H1 (cell line): ENCODE results near the gene HSPD1. TPM values are rescaled to one million over a fixed set of nuclear protein-coding genes. Genes with fewer than 3 reads are reported as not detected.

Experiments used
- CTCF ChIA-PET: fragments of 300-600 bp; sonication (Branson Sonifier 250); formaldehyde crosslinking; loops from one replicate; lab custom pipeline; 2021; ENCODE audit not compliant: partially characterized antibody; lab: Charles Lee
- POLR2A ChIA-PET: fragments of 300-600 bp; sonication (Branson Sonifier 250); formaldehyde crosslinking; loops from one replicate; lab custom pipeline; 2021; ENCODE audit warnings: inconsistent platforms; ENCODE audit not compliant: partially characterized antibody; lab: Charles Lee
- DNase-seq, 2 experiments: peaks; one replicate each; pipeline versions ENCODE4 v3.0.0 to v3.0.0-alpha.2; 2010 to 2022; ENCODE audit warnings: low spot score in 2 of 2, low read depth in 1 of 2, mixed read lengths in 1 of 2
- FAIRE-seq: peaks from 2 replicates; lab custom pipeline; 2011; peaks lifted over from hg19 to GRCh38; lab: Jason Lieb, UNC
- H2AFZ ChIP-seq: 2 replicates; pipeline ENCODE4 v1.8.1; 2012; ENCODE audit warnings: low read length, inconsistent platforms
- H2AK5ac ChIP-seq: 2 replicates; pipeline ENCODE4 v1.6.1; 2013; ENCODE audit warnings: low read depth, low read length
- H2BK120ac ChIP-seq: replicated peaks from 2 replicates; pipeline ENCODE3; 2013; ENCODE audit warnings: low read depth, low read length, inconsistent platforms
- H2BK12ac ChIP-seq: 2 replicates; pipeline ENCODE4 v1.6.1; 2013; ENCODE audit warnings: low read depth, low read length
- H2BK15ac ChIP-seq: 2 replicates; pipeline ENCODE4 v1.6.1; 2013; ENCODE audit warnings: low read length
- H2BK20ac ChIP-seq: 2 replicates; pipeline ENCODE4 v1.6.1; 2013; ENCODE audit warnings: low read length
- H2BK5ac ChIP-seq: 2 replicates; pipeline ENCODE4 v1.6.1; 2013; ENCODE audit warnings: low read depth, low read length
- H3K14ac ChIP-seq: 2 replicates; pipeline ENCODE4 v1.6.1; 2013; ENCODE audit warnings: inconsistent platforms; ENCODE audit not compliant: insufficient read length
- H3K18ac ChIP-seq: 2 replicates; pipeline ENCODE4 v1.6.1; 2013; ENCODE audit warnings: low read length; ENCODE audit errors: extremely low read depth
- H3K23ac ChIP-seq: 2 replicates; pipeline ENCODE4 v1.6.1; 2013; ENCODE audit warnings: inconsistent platforms; ENCODE audit not compliant: insufficient read length
- H3K23me2 ChIP-seq: 2 replicates; pipeline ENCODE4 v1.6.1; 2013; ENCODE audit warnings: low read depth, low read length
- H3K27ac ChIP-seq: 2 replicates; pipeline ENCODE4 v1.6.1; 2011; ENCODE audit warnings: low read depth, low read length, inconsistent platforms
- H3K27me3 ChIP-seq, 4 experiments: replicated peaks in 1 of 4; 1 replicate in 1 of 4; 2 replicates in 3 of 4; pipeline versions ENCODE4 v1.6.1 to v1.8.1; 2011 to 2013; ENCODE audit warnings: low read length in 3 of 4, mild to moderate bottlenecking in 3 of 4, inconsistent platforms in 2 of 4, mixed read lengths in 2 of 4, moderate library complexity in 1 of 4; ENCODE audit not compliant: control insufficient read depth in 3 of 4, insufficient read depth in 3 of 4; ENCODE audit errors: extremely low read depth in 1 of 4
- H3K36me3 ChIP-seq, 4 experiments: 2 replicates each; pipeline versions ENCODE4 v1.6.1 to v1.8.1; 2011 to 2013; ENCODE audit warnings: mild to moderate bottlenecking in 4 of 4, low read length in 3 of 4, moderate library complexity in 2 of 4, control low read depth in 1 of 4, inconsistent platforms in 1 of 4; ENCODE audit not compliant: insufficient read depth in 4 of 4, control insufficient read depth in 2 of 4
- H3K4ac ChIP-seq: replicated peaks from 2 replicates; pipeline ENCODE3; 2013; ENCODE audit warnings: low read length, low read depth, mixed read lengths, inconsistent platforms; ENCODE audit not compliant: insufficient read length
- H3K4me1 ChIP-seq, 4 experiments: replicated peaks in 1 of 4; 1 replicate in 1 of 4; 2 replicates in 3 of 4; pipeline versions ENCODE4 v1.6.1 to v1.8.1; 2011 to 2013; ENCODE audit warnings: low read length in 3 of 4, inconsistent platforms in 2 of 4, mixed read lengths in 1 of 4; ENCODE audit not compliant: insufficient read depth in 4 of 4, control insufficient read depth in 3 of 4
- H3K4me2 ChIP-seq, 2 experiments: 2 replicates each; pipeline versions ENCODE4 v1.6.1 to v1.8.1; 2011 to 2013; ENCODE audit warnings: low read depth in 2 of 2, low read length in 2 of 2, control low read depth in 1 of 2, inconsistent platforms in 1 of 2, mild to moderate bottlenecking in 1 of 2; ENCODE audit not compliant: insufficient read depth in 1 of 2
- H3K4me3 ChIP-seq, 4 experiments: fragments of 200-600, 300-600 bp in 1 of 4; sonication (generic), shearing (Covaris generic), sonication (Bioruptor Twin) in 1 of 4; 2 replicates each; pipeline versions ENCODE4 v1.5.1 to v1.8.1; 2011 to 2016; ENCODE audit warnings: low read length in 4 of 4, low read depth in 3 of 4, control low read depth in 2 of 4, inconsistent platforms in 2 of 4, mild to moderate bottlenecking in 2 of 4, mixed read lengths in 1 of 4, moderate library complexity in 1 of 4; ENCODE audit not compliant: insufficient read depth in 2 of 4; ENCODE audit errors: extremely low read depth in 1 of 4
- H3K56ac ChIP-seq: replicated peaks from 2 replicates; pipeline ENCODE3; 2013; ENCODE audit warnings: low read depth, mild to moderate bottlenecking, mixed read lengths, low read length, inconsistent platforms; ENCODE audit not compliant: insufficient read length
- H3K79me1 ChIP-seq: 2 replicates; pipeline ENCODE4 v1.6.1; 2013; ENCODE audit warnings: low read depth, low read length, control low read depth
- H3K79me2 ChIP-seq, 2 experiments: 2 replicates each; pipeline versions ENCODE4 v1.6.1 to v1.8.1; 2012 to 2013; ENCODE audit warnings: low read length in 2 of 2, mild to moderate bottlenecking in 2 of 2, inconsistent platforms in 1 of 2; ENCODE audit not compliant: insufficient read depth in 2 of 2, control insufficient read depth in 1 of 2
- H3K9ac ChIP-seq, 4 experiments: replicated peaks in 1 of 4; 1 replicate in 1 of 4; 2 replicates in 3 of 4; pipeline versions ENCODE4 v1.6.1 to v1.8.1; 2011 to 2013; ENCODE audit warnings: low read depth in 3 of 4, low read length in 3 of 4, control low read depth in 2 of 4, mild to moderate bottlenecking in 2 of 4, moderate library complexity in 2 of 4, inconsistent platforms in 1 of 4; ENCODE audit errors: extremely low read depth in 1 of 4
- H3K9me3 ChIP-seq, 2 experiments: 2 replicates each; pipeline versions ENCODE4 v1.6.1 to v1.8.1; 2012 to 2013; ENCODE audit warnings: mild to moderate bottlenecking in 2 of 2, moderate library complexity in 2 of 2, control low read depth in 1 of 2, inconsistent platforms in 1 of 2, low read depth in 1 of 2, low read length in 1 of 2, mixed read lengths in 1 of 2; ENCODE audit not compliant: insufficient read depth in 2 of 2
- H4K20me1 ChIP-seq, 2 experiments: replicated peaks in 1 of 2; 2 replicates each; pipeline versions ENCODE3 to v1.8.1; 2011 to 2013; ENCODE audit warnings: inconsistent platforms in 2 of 2, low read length in 2 of 2, mild to moderate bottlenecking in 1 of 2; ENCODE audit not compliant: insufficient read depth in 2 of 2, control insufficient read depth in 1 of 2
- H4K5ac ChIP-seq: 2 replicates; pipeline ENCODE4 v1.6.1; 2013; ENCODE audit warnings: low read length, low read depth, mixed read lengths, inconsistent platforms; ENCODE audit not compliant: insufficient read length
- H4K8ac ChIP-seq: 2 replicates; pipeline ENCODE4 v1.8.0; 2013; ENCODE audit warnings: mild to moderate bottlenecking, moderate library complexity, low read length, inconsistent platforms; ENCODE audit not compliant: insufficient read depth; ENCODE audit errors: extremely low read depth
- H4K91ac ChIP-seq: replicated peaks from 2 replicates; pipeline ENCODE3; 2013; ENCODE audit warnings: low read length, mixed read lengths, inconsistent platforms; ENCODE audit not compliant: insufficient read length
- BCL11A ChIP-seq, 2 experiments: IDR thresholded peaks; one replicate each; pipeline ENCODE4 v1.6.1; 2011; ENCODE audit warnings: low read depth in 2 of 2, low read length in 2 of 2, mild to moderate bottlenecking in 2 of 2
- BRCA1 ChIP-seq: IDR thresholded peaks from 2 replicates; pipeline ENCODE4 v1.6.1; 2012; ENCODE audit warnings: low read depth, low read length, improper control_type of control experiment
- CBX5 ChIP-seq: fragments of 300-800, 300-1000 bp; sonication (generic); IDR thresholded peaks from 2 replicates; pipeline ENCODE4 v1.7.1; 2016; ENCODE audit warnings: antibody characterized with exemption, low read length, low read depth
- CREB1 ChIP-seq: IDR thresholded peaks from 2 replicates; pipeline ENCODE4 v1.6.1; 2012; ENCODE audit warnings: inconsistent platforms
- CTBP2 ChIP-seq: IDR thresholded peaks from 2 replicates; pipeline ENCODE4 v1.7.0; 2011; ENCODE audit warnings: borderline replicate concordance, mild to moderate bottlenecking, moderate library complexity, mixed read lengths, low read length; ENCODE audit not compliant: insufficient read depth, insufficient read length
- EP300 ChIP-seq, 2 experiments: IDR thresholded peaks; 1 replicate in 1 of 2; 2 replicates in 1 of 2; pipeline ENCODE4 v1.6.1; 2011 to 2012; ENCODE audit warnings: low read depth in 2 of 2, low read length in 2 of 2, mild to moderate bottlenecking in 2 of 2, borderline replicate concordance in 1 of 2, inconsistent platforms in 1 of 2, moderate library complexity in 1 of 2
- EZH2 ChIP-seq: fragments of 200-600 bp; sonication (generic); IDR thresholded peaks from 2 replicates; pipeline ENCODE4 v1.7.1; 2012; ENCODE audit warnings: low read depth, mild to moderate bottlenecking, moderate library complexity, low read length, inconsistent platforms; ENCODE audit not compliant: severe bottlenecking
- FOSL1 ChIP-seq: IDR thresholded peaks from 2 replicates; pipeline ENCODE4 v1.6.1; 2011; ENCODE audit warnings: mild to moderate bottlenecking, low read depth, low read length, moderate library complexity; ENCODE audit not compliant: insufficient read depth
- MAFK ChIP-seq: IDR thresholded peaks from 2 replicates; pipeline ENCODE4 v1.6.1; 2012; ENCODE audit warnings: low read depth, mild to moderate bottlenecking, improper control_type of control experiment, low read length
- POLR2AphosphoS5 ChIP-seq: IDR thresholded peaks from 2 replicates; pipeline ENCODE4 v1.6.1; 2011; ENCODE audit warnings: low read depth, low read length
- RNF2 ChIP-seq: fragments of 200-900, 300-1000 bp; sonication (generic); IDR thresholded peaks from 2 replicates; pipeline ENCODE4 v1.7.1; 2016; ENCODE audit warnings: borderline replicate concordance, low read depth, mild to moderate bottlenecking, antibody characterized with exemption, low read length; ENCODE audit not compliant: poor library complexity, severe bottlenecking; ENCODE audit errors: missing control alignments
- SUZ12 ChIP-seq: fragments of 200-600 bp; sonication (generic); IDR thresholded peaks from 2 replicates; pipeline ENCODE4 v1.6.1; 2012; ENCODE audit warnings: mild to moderate bottlenecking, inconsistent platforms, low read length, moderate library complexity, mixed read lengths
- TAF1 ChIP-seq: IDR thresholded peaks from 2 replicates; pipeline ENCODE4 v1.6.1; 2011; ENCODE audit warnings: mild to moderate bottlenecking, low read depth, low read length
- TBP ChIP-seq: IDR thresholded peaks from 2 replicates; pipeline ENCODE4 v1.6.1; 2011; ENCODE audit warnings: low read depth, low read length, improper control_type of control experiment
- WGBS, 2 experiments: shearing (Covaris generic) in 1 of 2; methylation state at CpG; one replicate each; pipeline versions ENCODE4 v1.1.6 to v1.1.7; 2013 to 2015; ENCODE audit warnings: low lambda C conversion rate in 2 of 2, mixed read lengths in 2 of 2, inconsistent platforms in 1 of 2, low coverage in 1 of 2, missing lambda C conversion rate in 1 of 2; ENCODE audit not compliant: insufficient replicate concordance in 2 of 2, insufficient coverage in 1 of 2, insufficient read length in 1 of 2; ENCODE audit errors: extremely low coverage in 1 of 2, missing lambda C conversion rate in 1 of 2; 5-methylcytosine and 5-hydroxymethylcytosine counted together
- polyA plus RNA-seq, 7 experiments: library from polyadenylated mRNA; depleted of rRNA in 3 of 7; stranded (reverse) in 5 of 7; unstranded in 2 of 7; fragments of >200 nt in 5 of 7; fragments of 200-250 nt in 2 of 7; gene quantifications; 1 replicate in 5 of 7; 2 replicates in 1 of 7; 4 replicates in 1 of 7; pipeline versions ENCODE4 v1.2.1 to v1.2.3, GENCODE V29; 2011 to 2013; ENCODE audit warnings: missing spikeins in 2 of 7, mixed read lengths in 2 of 7
- total RNA-seq: library from RNA; stranded (reverse); fragmentation: NEBNext Ultra II Directional; extraction: Animal tissue kit (Norgen Biotek cat#: 25700); gene quantifications from 2 replicates; pipeline ENCODE4 v1.2.1, GENCODE V29; 2021

HSPD1 gene
- total and polyA plus RNA-seq, 2 of the 8 experiments (the other 6 are each of a cell fraction or from before 2014, with no cell fraction given) = 221 to 1,108 TPM

DNA sequence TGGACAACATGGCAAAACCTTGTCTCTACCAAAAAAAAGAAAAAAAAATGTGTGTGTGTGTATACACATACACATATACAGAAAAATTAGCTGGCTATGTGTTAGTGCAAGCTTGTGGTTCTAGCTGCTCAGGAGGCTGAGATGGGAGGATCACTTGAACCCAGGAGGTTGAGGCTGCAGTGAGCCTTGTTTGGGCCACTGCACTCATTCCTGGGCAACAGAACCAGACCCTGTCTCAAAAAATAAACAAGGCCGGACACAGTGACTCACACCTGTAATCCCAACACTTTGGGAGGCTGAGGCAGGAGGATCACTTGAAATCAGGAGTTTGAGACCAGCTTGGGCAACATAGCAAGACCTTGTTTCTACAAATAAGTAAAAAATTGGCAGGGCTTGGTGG, 44.2 kb downstream of the HSPD1 start:
- H2BK20ac ChIP-seq = no peak overlapping the region
- H3K4me2 ChIP-seq = no peak overlapping the region; a peak in 1 of 4 replicates
- H3K36me3 ChIP-seq = no peaks in the 10 kb centered on the region; a peak in 1 of 8 replicates
- H3K79me2 ChIP-seq = peaks cover 16 to 46% of the 10 kb centered on the region in 2 experiments
- no peak overlapping the region for H3K18ac ChIP-seq
- peaks cover 0 to 1% of the 10 kb centered on the region in 2 experiments; a peak in 1 of 4 replicates for H3K9me3 ChIP-seq
- H2AK5ac ChIP-seq = no peak overlapping the region
- no peak overlapping the region for H3K9ac ChIP-seq
- no peak overlapping the region for H2BK15ac ChIP-seq
- H3K23me2 ChIP-seq = peaks cover 3% of the 10 kb centered on the region
- 80% methylated on average over 1 of the region's 1 CpG; no CpG with 5 or more reads in 1 of the 2 experiments for WGBS, 2 experiments
- ChIA-PET POLR2A (no interaction called here), CTCF (interaction anchor here (0.6 kb wide), 1 partner anchor 75 kb away, joined by 4 read pairs; no protein-coding TSS in a partner anchor)
- no peak overlapping the region for H2BK120ac ChIP-seq
- H3K27me3 ChIP-seq = no peaks in the 10 kb centered on the region
- H3K56ac ChIP-seq = no peak overlapping the region
- H3K14ac ChIP-seq = no peak overlapping the region
- H2BK5ac ChIP-seq = no peak overlapping the region
- H4K5ac ChIP-seq = no peak overlapping the region
- H4K8ac ChIP-seq = no peak overlapping the region
- no peak for FAIRE-seq
- H3K4ac ChIP-seq = no peak overlapping the region
- no peak overlapping the region for H2BK12ac ChIP-seq
- no peak overlapping the region for H4K91ac ChIP-seq
- no peak for DNase-seq
- H3K23ac ChIP-seq = no peak overlapping the region
- no peak overlapping the region for H3K27ac ChIP-seq
- peaks cover 0 to 7% of the 10 kb centered on the region in 2 experiments for H4K20me1 ChIP-seq
- H2AFZ ChIP-seq = no peak overlapping the region
- peaks cover 0 to 5% (median 0%) of the 10 kb centered on the region in 4 experiments; a peak in 2 of 7 replicates for H3K4me1 ChIP-seq
- H3K79me1 ChIP-seq = peaks cover 4% of the 10 kb centered on the region
- H3K4me3 ChIP-seq = no peak overlapping the region
- no peak for TF ChIP-seq MAFK
- no peak for TF ChIP-seq SUZ12
- TF ChIP-seq RNF2 = no peak
- no peak for TF ChIP-seq CTBP2
- TF ChIP-seq FOSL1 = no peak
- no peak for TF ChIP-seq BCL11A (IDR thresholded peaks at IDR 0.05; ENCODE audit: low read depth in 2 of 2, low read length in 2 of 2)
- TF ChIP-seq BRCA1 = no peak
- TF ChIP-seq CREB1 = no peak
- no peak for TF ChIP-seq TBP
- TF ChIP-seq CBX5 = no peak
- TF ChIP-seq EZH2 = no peak
- no peak for TF ChIP-seq POLR2AphosphoS5
- TF ChIP-seq EP300 (IDR thresholded peaks at IDR 0.05; ENCODE audit: borderline replicate concordance in 1 of 2, low read depth in 2 of 2, low read length in 2 of 2) = no peak
- no peak for TF ChIP-seq TAF1
